IMR-90 (cell line): Measurements from ENCODE around the gene USP10. TPM values are rescaled to one million over a fixed set of nuclear protein-coding genes. Genes with fewer than 3 reads are reported as not detected.

ENCODE experiments used
- ATAC-seq: fragments of 200-7000 bp; cut with Tn5 transposase; 2 replicates; pipeline ENCODE4 v1.9.1; 2020; ENCODE audit warnings: low read depth, mild to moderate bottlenecking, moderate library complexity
- BruUV-seq: library from RNA; stranded (reverse); fragments of 400-500 nt; replicated peaks from 2 replicates; lab custom pipeline; 2021; lab: Mats Ljungman, UMichigan
- CTCF ChIA-PET: fragments of 300-600 bp; formaldehyde crosslinking; extraction: SDS; loops from one replicate; lab custom pipeline; 2021; ENCODE audit warnings: antibody characterized with exemption; lab: Yijun Ruan, JAX
- POLR2A ChIA-PET: fragments of 300-600 bp; sonication (Branson Sonifier 250); formaldehyde crosslinking; loops from one replicate; lab custom pipeline; 2022; ENCODE audit warnings: antibody characterized with exemption; ENCODE audit not compliant: unreplicated experiment; lab: Charles Lee
- DNase-seq: peaks from one replicate; pipeline ENCODE4 v3.0.0; 2013
- H2AFZ ChIP-seq: replicated peaks from 2 replicates; pipeline ENCODE3; 2013; ENCODE audit warnings: low read length, mild to moderate bottlenecking; ENCODE audit not compliant: poor library complexity
- H2AK5ac ChIP-seq: 2 replicates; pipeline ENCODE4 v1.6.1; 2013; ENCODE audit warnings: low read depth, low read length, inconsistent platforms
- H2AK9ac ChIP-seq: replicated peaks from 2 replicates; pipeline ENCODE3; 2013; ENCODE audit warnings: mild to moderate bottlenecking, low read depth, low read length, moderate library complexity; ENCODE audit not compliant: poor library complexity
- H2BK120ac ChIP-seq: 2 replicates; pipeline ENCODE4 v1.6.1; 2013; ENCODE audit warnings: low read depth, low read length, inconsistent platforms
- H2BK15ac ChIP-seq: 3 replicates; pipeline ENCODE4 v1.6.1; 2013; ENCODE audit warnings: low read depth, low read length, inconsistent platforms
- H2BK20ac ChIP-seq: 2 replicates; pipeline ENCODE4 v1.6.1; 2013; ENCODE audit warnings: low read depth, mild to moderate bottlenecking, inconsistent platforms, low read length, moderate library complexity
- H2BK5ac ChIP-seq: 2 replicates; pipeline ENCODE4 v1.6.1; 2013; ENCODE audit warnings: mild to moderate bottlenecking, low read depth, low read length, inconsistent platforms; ENCODE audit not compliant: poor library complexity, severe bottlenecking
- H3K14ac ChIP-seq: replicated peaks from 2 replicates; pipeline ENCODE4 v1.6.1; 2013; ENCODE audit warnings: low read depth, low read length, inconsistent platforms
- H3K18ac ChIP-seq: 2 replicates; pipeline ENCODE4 v1.6.1; 2013; ENCODE audit warnings: low read depth, low read length, control low read depth
- H3K23ac ChIP-seq: 2 replicates; pipeline ENCODE4 v1.6.1; 2013; ENCODE audit warnings: low read depth, low read length, inconsistent platforms
- H3K27ac ChIP-seq: 2 replicates; pipeline ENCODE4 v1.5.1; 2013; ENCODE audit warnings: mild to moderate bottlenecking, control low read depth, low read length; ENCODE audit not compliant: insufficient read depth
- H3K27me3 ChIP-seq: 2 replicates; pipeline ENCODE4 v1.6.1; 2013; ENCODE audit warnings: low read length; ENCODE audit not compliant: control insufficient read depth, insufficient read depth
- H3K36me3 ChIP-seq: 2 replicates; pipeline ENCODE4 v1.6.1; 2013; ENCODE audit warnings: low read length, mixed read lengths; ENCODE audit not compliant: control insufficient read depth, insufficient read depth
- H3K4ac ChIP-seq: 2 replicates; pipeline ENCODE4 v1.6.1; 2013; ENCODE audit warnings: low read depth, low read length, inconsistent platforms
- H3K4me1 ChIP-seq: 2 replicates; pipeline ENCODE4 v1.6.1; 2013; ENCODE audit warnings: low read length, mixed read lengths; ENCODE audit not compliant: control insufficient read depth, insufficient read depth
- H3K4me2 ChIP-seq: 2 replicates; pipeline ENCODE4 v1.6.1; 2013; ENCODE audit warnings: low read depth, mild to moderate bottlenecking, control low read depth, low read length, moderate library complexity
- H3K4me3 ChIP-seq: 2 replicates; pipeline ENCODE4 v1.5.1; 2013; ENCODE audit warnings: low read depth, mild to moderate bottlenecking, control low read depth, low read length, moderate library complexity; ENCODE audit not compliant: insufficient read depth
- H3K56ac ChIP-seq: 2 replicates; pipeline ENCODE4 v1.6.1; 2013; ENCODE audit warnings: low read length, inconsistent platforms; ENCODE audit not compliant: insufficient read depth; ENCODE audit errors: extremely low read depth
- H3K79me1 ChIP-seq, 2 experiments: 2 replicates each; pipeline ENCODE4 v1.6.1; 2013; ENCODE audit warnings: low read length in 2 of 2, inconsistent platforms in 1 of 2, low read depth in 1 of 2
- H3K9ac ChIP-seq: 2 replicates; pipeline ENCODE4 v1.6.1; 2013; ENCODE audit warnings: low read depth, low read length, control low read depth
- H3K9me1 ChIP-seq: 2 replicates; pipeline ENCODE4 v1.6.1; 2013; ENCODE audit warnings: low read length, inconsistent platforms; ENCODE audit not compliant: insufficient read depth
- H3K9me3 ChIP-seq: 2 replicates; pipeline ENCODE4 v1.6.1; 2013; ENCODE audit warnings: low read length; ENCODE audit not compliant: control insufficient read depth, insufficient read depth
- H4K20me1 ChIP-seq: 2 replicates; pipeline ENCODE4 v1.6.1; 2013; ENCODE audit warnings: low read length, inconsistent platforms; ENCODE audit not compliant: insufficient read depth
- H4K5ac ChIP-seq: 2 replicates; pipeline ENCODE4 v1.6.1; 2013; ENCODE audit warnings: mild to moderate bottlenecking, low read depth, low read length, control low read depth
- H4K8ac ChIP-seq, 2 experiments: 2 replicates each; pipeline ENCODE4 v1.6.1; 2013; ENCODE audit warnings: low read depth in 2 of 2, low read length in 2 of 2, control low read depth in 1 of 2, inconsistent platforms in 1 of 2
- H4K91ac ChIP-seq: 2 replicates; pipeline ENCODE4 v1.6.1; 2013; ENCODE audit warnings: low read depth, low read length, inconsistent platforms; ENCODE audit not compliant: insufficient read depth
- BHLHE40 ChIP-seq: fragments of 150-350 bp; IDR thresholded peaks from 2 replicates; pipeline ENCODE4 v1.6.1; 2016; ENCODE audit warnings: mild to moderate bottlenecking, low read depth, low read length
- CHD1 ChIP-seq: IDR thresholded peaks from 2 replicates; pipeline ENCODE4 v1.6.1; 2012; ENCODE audit warnings: low read depth, low read length, improper control_type of control experiment
- FOS ChIP-seq: fragments of 150-350 bp; IDR thresholded peaks from 2 replicates; pipeline ENCODE4 v1.6.1; 2016; ENCODE audit warnings: low read depth, low read length
- MAFK ChIP-seq: IDR thresholded peaks from 2 replicates; pipeline ENCODE4 v1.6.1; 2012; ENCODE audit warnings: low read depth, low read length, improper control_type of control experiment
- MAZ ChIP-seq: IDR thresholded peaks from 2 replicates; pipeline ENCODE4 v1.6.1; 2012; ENCODE audit warnings: low read depth, mild to moderate bottlenecking, low read length, improper control_type of control experiment, moderate library complexity, borderline replicate concordance
- MXI1 ChIP-seq: IDR thresholded peaks from 2 replicates; pipeline ENCODE4 v1.6.1; 2012; ENCODE audit warnings: low read depth, mild to moderate bottlenecking, low read length, moderate library complexity, borderline replicate concordance
- NFE2L2 ChIP-seq: fragments of 150-350 bp; IDR thresholded peaks from 2 replicates; pipeline ENCODE4 v1.6.1; 2016; ENCODE audit warnings: low read depth, mild to moderate bottlenecking, low read length
- POLR2A ChIP-seq: IDR thresholded peaks from 2 replicates; pipeline ENCODE4 v1.6.1; 2012; ENCODE audit warnings: mild to moderate bottlenecking, low read depth, low read length
- RAD21 ChIP-seq: IDR thresholded peaks from 2 replicates; pipeline ENCODE4 v1.6.1; 2012; ENCODE audit warnings: low read length, improper control_type of control experiment
- RCOR1 ChIP-seq: IDR thresholded peaks from 2 replicates; pipeline ENCODE4 v1.6.1; 2012; ENCODE audit warnings: mild to moderate bottlenecking, low read length, improper control_type of control experiment; ENCODE audit not compliant: insufficient replicate concordance
- RFX5 ChIP-seq: IDR thresholded peaks from 2 replicates; pipeline ENCODE4 v1.8.0; 2012; ENCODE audit warnings: low read depth, mild to moderate bottlenecking, low read length, moderate library complexity
- SMC3 ChIP-seq: fragments of 150-350 bp; IDR thresholded peaks from 2 replicates; pipeline ENCODE4 v1.6.1; 2016; ENCODE audit warnings: low read depth, mild to moderate bottlenecking, antibody characterized with exemption, low read length, moderate library complexity
- WGBS, 2 experiments: methylation state at CpG; one replicate each; pipeline versions ENCODE4 v1.1.5 to v1.1.7; 2013; ENCODE audit warnings: missing lambda C conversion rate in 2 of 2; ENCODE audit not compliant: insufficient read length in 1 of 2; ENCODE audit errors: extremely low coverage in 2 of 2; 5-methylcytosine and 5-hydroxymethylcytosine counted together
- dilution Hi-C: fragments of 300-500 bp; cut with HindIII; formaldehyde crosslinking; loops from one replicate; pipeline ENCODE4 v1.14.3; 2018; ENCODE audit warnings: low sequenced_read_pairs; ENCODE audit not compliant: unreplicated experiment
- in situ Hi-C: fragments of 300-500 bp; cut with MboI; formaldehyde crosslinking; loops from 3 replicates; pipeline ENCODE4 v1.14.3; 2019; ENCODE audit warnings: low sequenced_read_pairs, inconsistent platforms, mixed read lengths
- intact Hi-C: fragments of 100-400 bp; cut with micrococcal nuclease; formaldehyde crosslinking; loops from 2 replicates; pipeline ENCODE4 v1.10.0; 2022
- polyA plus RNA-seq, 3 experiments: library from polyadenylated mRNA; depleted of rRNA; stranded (reverse); fragments of >200 nt; gene quantifications; 2 replicates each; pipeline ENCODE4 v1.2.3, GENCODE V29; 2012; ENCODE audit warnings: low replicate concordance in 1 of 3
- total RNA-seq: library from RNA; depleted of rRNA; stranded (reverse); fragments of >200 nt; gene quantifications from 2 replicates; pipeline ENCODE4 v1.2.3, GENCODE V29; 2012
- TF ChIP-seq, protein P1 (sequence below): fragments of 150-350 bp; IDR thresholded peaks from 2 replicates; pipeline ENCODE4 v1.6.1; 2016; ENCODE audit warnings: low read depth, mild to moderate bottlenecking, low read length, moderate library complexity, borderline replicate concordance
- TF ChIP-seq, protein P2 (sequence below): conservative IDR thresholded peaks from 2 replicates; pipeline ENCODE4 v1.5.1; 2012; ENCODE audit warnings: mild to moderate bottlenecking, low read depth, low read length, improper control_type of control experiment
- TF ChIP-seq, protein P3 (sequence below): fragments of 150-350 bp; IDR thresholded peaks from 2 replicates; pipeline ENCODE4 v1.6.1; 2017; ENCODE audit warnings: mild to moderate bottlenecking, antibody characterized with exemption, low read length, low read depth

The USP10 gene
- total and polyA plus RNA-seq, 2 of the 4 experiments (the other 2 are of a cell fraction) = 54.3 to 79.0 TPM

DNA sequence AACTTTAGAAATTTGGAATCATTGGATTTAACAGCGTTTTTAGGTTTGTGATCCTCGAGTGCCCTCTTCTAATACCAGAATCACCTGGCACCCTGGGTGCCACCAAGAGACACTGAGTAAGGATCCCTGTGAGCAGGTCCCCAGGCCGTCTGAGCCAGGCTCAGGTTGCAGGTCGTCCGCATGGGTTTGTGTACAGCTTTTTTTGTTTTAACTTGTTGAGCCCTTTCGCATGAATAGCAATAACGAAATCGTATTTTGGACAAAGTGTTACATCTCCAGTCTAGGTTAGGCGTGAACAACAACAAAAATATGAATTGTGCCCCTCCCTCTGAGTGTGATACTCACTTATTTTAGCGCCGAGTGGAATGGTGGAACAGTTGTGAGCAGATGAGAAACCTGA, 10.9 kb downstream of the USP10 start:
- no peak overlapping the region for H2BK120ac ChIP-seq
- BruUV-seq = no TSS peak
- POLR2A ChIA-PET = no interaction called here
- intact Hi-C loops (no loop called here), in situ Hi-C loops (loop anchor here (25.0 kb wide), 1 partner anchor 423 kb away; the partner anchor contains the start of gene WFDC1), dilution Hi-C loops (no loop called here)
- no peak overlapping the region for H3K4me2 ChIP-seq
- TF ChIP-seq MAFK = no peak
- no peak for TF ChIP-seq RCOR1
- no peak for TF ChIP-seq RFX5
- TF ChIP-seq RAD21 = no peak
- TF ChIP-seq, protein P1, sequence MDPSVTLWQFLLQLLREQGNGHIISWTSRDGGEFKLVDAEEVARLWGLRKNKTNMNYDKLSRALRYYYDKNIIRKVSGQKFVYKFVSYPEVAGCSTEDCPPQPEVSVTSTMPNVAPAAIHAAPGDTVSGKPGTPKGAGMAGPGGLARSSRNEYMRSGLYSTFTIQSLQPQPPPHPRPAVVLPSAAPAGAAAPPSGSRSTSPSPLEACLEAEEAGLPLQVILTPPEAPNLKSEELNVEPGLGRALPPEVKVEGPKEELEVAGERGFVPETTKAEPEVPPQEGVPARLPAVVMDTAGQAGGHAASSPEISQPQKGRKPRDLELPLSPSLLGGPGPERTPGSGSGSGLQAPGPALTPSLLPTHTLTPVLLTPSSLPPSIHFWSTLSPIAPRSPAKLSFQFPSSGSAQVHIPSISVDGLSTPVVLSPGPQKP = no peak
- TF ChIP-seq MXI1 = no peak
- no peak for TF ChIP-seq SMC3
- no peak for TF ChIP-seq FOS
- TF ChIP-seq, protein P2, sequence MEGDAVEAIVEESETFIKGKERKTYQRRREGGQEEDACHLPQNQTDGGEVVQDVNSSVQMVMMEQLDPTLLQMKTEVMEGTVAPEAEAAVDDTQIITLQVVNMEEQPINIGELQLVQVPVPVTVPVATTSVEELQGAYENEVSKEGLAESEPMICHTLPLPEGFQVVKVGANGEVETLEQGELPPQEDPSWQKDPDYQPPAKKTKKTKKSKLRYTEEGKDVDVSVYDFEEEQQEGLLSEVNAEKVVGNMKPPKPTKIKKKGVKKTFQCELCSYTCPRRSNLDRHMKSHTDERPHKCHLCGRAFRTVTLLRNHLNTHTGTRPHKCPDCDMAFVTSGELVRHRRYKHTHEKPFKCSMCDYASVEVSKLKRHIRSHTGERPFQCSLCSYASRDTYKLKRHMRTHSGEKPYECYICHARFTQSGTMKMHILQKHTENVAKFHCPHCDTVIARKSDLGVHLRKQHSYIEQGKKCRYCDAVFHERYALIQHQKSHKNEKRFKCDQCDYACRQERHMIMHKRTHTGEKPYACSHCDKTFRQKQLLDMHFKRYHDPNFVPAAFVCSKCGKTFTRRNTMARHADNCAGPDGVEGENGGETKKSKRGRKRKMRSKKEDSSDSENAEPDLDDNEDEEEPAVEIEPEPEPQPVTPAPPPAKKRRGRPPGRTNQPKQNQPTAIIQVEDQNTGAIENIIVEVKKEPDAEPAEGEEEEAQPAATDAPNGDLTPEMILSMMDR = no peak
- TF ChIP-seq NFE2L2 = no peak
- TF ChIP-seq MAZ = no peak
- TF ChIP-seq CHD1 = no peak
- TF ChIP-seq, protein P3, sequence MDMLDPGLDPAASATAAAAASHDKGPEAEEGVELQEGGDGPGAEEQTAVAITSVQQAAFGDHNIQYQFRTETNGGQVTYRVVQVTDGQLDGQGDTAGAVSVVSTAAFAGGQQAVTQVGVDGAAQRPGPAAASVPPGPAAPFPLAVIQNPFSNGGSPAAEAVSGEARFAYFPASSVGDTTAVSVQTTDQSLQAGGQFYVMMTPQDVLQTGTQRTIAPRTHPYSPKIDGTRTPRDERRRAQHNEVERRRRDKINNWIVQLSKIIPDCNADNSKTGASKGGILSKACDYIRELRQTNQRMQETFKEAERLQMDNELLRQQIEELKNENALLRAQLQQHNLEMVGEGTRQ = no peak
- no peak for TF ChIP-seq BHLHE40
- no peak for TF ChIP-seq POLR2A
- H2BK15ac ChIP-seq = no peak overlapping the region
- H3K56ac ChIP-seq = no peak overlapping the region
- no peak overlapping the region for H2AFZ ChIP-seq
- DNase-seq (no peak), ATAC-seq (no peak)
- no peak overlapping the region for H3K9ac ChIP-seq
- no peak overlapping the region for H3K4me3 ChIP-seq
- H2AK5ac ChIP-seq = no peak overlapping the region
- H2BK20ac ChIP-seq = no peak overlapping the region
- no peak overlapping the region for H4K5ac ChIP-seq
- WGBS, 2 experiments = 92% methylated on average over 7 of the region's 11 CpGs; no CpG with 5 or more reads in 1 of the 2 experiments
- H3K36me3 ChIP-seq = peaks cover 2% of the 10 kb centered on the region; the same call in 1 of the 2 replicates
- H4K91ac ChIP-seq = no peak overlapping the region
- no peak overlapping the region for H3K14ac ChIP-seq
- H4K8ac ChIP-seq = no peak overlapping the region
- no peak overlapping the region for H3K27ac ChIP-seq
- peaks cover 95% of the 10 kb centered on the region for H4K20me1 ChIP-seq
- no peak overlapping the region for H3K23ac ChIP-seq
- CTCF ChIA-PET = no interaction called here
- H3K18ac ChIP-seq = no peak overlapping the region
- no peak overlapping the region for H2AK9ac ChIP-seq
- H2BK5ac ChIP-seq = no peak overlapping the region
- no peak overlapping the region for H3K4ac ChIP-seq
- peaks cover 11 to 81% of the 10 kb centered on the region in 2 experiments for H3K79me1 ChIP-seq
- no peaks in the 10 kb centered on the region for H3K9me3 ChIP-seq
- H3K4me1 ChIP-seq = peaks cover 6% of the 10 kb centered on the region
- H3K27me3 ChIP-seq = no peaks in the 10 kb centered on the region
- peaks cover 41% of the 10 kb centered on the region for H3K9me1 ChIP-seq
